ENCODE measurements around the gene S100A6.
"Not testable (repeated sequence)": the region's sequence is repeated elsewhere in the genome, so short reads cannot be mapped to it uniquely, and the experiment has no call there.

Gene S100A6

GRCh38 chr1:153563991-153564390 lies 28.2 kb upstream of the S100A6 start:
- no peak for DNase-seq

DNA sequence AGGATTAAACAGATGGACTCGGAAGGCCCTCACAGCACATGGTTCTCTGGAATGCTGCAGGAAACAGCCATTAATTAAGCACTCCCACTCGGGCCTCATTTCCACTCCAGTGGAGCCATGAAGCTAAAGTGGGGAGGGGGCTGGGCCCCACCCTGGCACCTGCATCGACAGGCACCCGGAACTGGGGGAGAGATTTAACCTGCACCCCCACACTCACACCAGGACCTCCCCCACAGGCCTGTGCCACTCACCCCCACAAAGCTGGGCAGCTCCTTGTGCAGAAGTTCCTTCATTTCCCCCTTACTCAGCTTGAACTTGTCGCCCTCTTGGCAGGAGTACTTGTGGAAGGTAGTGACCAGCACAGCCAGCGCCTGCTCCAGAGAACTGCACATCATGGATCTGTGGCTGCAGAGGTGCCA lies 27.7 kb upstream of the S100A6 start:
- DNase-seq: no peak

DNA sequence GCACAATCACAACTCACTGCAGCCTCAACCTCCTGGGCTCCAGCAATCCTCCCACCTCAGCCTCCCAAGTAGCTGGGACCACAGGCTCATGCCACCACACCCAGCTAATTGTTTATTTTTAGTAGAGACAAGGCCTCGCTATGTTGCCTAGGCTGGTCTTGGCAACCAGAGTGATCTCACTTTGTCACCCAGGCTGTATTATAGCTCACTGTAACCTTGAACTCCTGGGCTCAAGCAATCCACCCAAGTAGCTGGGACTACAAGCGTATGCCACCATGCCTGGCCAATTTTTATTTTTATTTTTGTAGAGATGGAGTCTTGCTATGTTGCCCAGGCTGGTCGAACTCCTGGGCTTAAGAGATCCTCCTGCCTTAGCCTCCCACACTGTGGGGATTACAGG lies 26.2 kb upstream of the S100A6 start:
- not testable (repeated sequence) for DNase-seq

DNA sequence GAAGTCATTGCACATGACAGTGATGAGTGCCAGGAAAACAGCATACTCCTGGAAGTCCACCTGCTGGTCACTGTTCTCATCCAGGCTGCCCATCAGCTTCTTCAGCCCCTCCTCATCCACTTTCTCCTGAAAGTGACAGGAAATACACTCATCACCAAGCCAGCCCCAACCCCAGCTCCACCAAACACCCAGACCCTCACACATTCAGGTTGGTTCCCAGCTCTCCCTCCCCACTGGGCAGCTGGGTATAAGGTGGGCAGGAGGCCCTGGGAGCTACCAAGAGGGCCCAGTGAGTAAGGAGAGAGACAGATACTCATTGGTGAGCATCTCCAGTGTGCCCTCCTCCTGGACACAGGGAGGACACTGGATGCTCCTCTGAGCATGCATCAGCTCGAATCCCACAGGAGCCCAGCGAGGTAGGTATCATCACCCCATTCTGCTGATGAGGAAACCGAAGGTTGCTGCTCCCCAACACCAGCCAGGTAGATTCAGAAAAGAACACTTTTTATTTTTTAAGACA lies 25.7 kb upstream of the S100A6 start:
- no peak for DNase-seq

DNA sequence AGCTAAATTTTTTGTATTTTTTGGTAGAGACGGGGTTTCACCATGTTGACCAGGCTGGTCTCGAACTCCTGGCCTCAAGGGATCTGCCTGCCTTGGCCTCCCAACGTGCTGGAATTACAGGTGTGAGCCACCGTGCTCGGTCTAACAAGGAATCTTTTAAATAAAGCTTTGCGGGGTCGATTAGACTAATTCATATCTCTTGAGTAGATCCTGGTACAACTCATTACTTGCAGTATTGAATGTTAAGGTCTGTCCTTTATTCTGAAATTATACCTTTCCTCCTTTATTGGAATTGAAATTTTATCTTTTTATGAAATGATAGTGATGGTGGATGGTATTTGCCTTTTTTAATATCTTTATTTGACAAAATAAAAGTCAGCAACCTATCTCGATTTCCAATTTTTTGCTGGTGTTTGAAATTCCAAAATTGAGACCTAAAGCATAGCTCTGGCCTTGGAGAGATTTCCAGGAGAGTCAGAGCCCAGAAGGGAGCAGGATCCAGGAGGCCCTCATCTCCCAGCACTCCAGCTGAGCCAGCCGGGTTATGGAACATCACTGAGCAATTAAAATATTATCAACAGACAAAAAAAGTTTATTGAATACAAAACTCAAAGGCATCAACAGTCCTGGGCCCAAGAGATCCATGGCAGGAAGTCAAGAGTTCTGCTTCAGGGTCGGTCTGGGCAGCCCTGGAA lies 25.1 kb upstream of the S100A6 start:
- DNase-seq: no peak

- no peak for DNase-seq
Observed at GRCh38 chr1:153560241-153560640, 24.4 kb upstream of the S100A6 start.

DNA sequence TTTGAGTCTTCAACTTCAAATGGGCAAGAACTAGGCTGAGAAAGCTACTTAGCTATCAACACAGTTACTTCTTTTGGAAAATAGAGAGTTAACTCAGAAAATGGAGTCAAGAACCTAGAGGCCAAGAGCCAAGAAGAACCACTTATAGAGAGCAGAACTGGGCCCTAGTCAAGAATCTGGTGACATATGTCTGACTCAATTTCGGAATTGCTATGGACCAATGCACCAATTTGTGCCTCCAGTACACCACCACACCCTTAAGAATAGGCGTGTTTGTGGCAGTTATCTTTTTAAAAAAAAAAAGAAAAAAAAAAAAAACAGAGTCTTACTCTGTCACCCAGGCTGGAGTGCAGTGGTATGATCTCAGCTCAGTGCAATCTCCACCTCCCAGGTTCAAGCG lies 22.1 kb upstream of the S100A6 start:
- no peak for DNase-seq

DNA sequence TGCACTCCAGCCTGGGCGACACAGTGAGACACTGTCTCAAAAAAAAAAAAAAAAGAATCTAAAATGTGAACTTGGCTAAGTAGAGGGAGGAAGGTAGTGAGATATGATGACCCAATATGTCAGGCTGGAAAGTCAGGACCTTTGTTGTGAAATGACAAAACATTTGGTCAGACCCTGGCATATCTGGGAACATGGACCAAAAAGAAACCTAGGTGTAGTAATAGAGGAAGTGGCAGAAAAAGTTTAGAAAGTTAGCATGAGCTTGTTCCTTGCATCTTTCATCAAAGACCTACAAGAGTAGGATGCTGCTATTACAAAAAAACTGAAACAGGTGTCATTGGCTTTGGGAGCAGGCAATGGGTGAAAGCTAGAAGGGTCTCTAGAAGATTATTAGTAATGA lies 20.6 kb upstream of the S100A6 start:
- DNase-seq: no peak

- no peak for DNase-seq
Observed at GRCh38 chr1:153553830-153554541, 18.2 kb upstream of the S100A6 start.

DNA sequence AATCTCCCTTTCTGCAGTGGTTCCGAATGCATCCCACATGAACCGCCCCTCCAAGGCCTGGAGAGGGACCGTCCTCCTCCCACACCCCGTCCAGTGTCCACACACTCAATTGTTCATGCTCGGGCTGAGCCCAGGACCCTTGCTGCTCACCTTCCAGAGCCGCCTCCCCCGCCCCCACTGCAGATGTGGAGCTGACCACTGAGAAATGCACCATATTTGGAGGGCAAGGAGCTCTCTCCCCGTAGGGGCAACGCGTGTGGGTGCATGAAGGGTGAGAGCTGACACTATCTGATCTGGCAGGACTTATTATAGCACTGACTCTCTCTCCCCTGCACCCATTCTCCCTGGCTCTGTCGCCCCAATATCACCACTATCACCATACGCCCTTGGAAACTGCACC lies 17.3 kb upstream of the S100A6 start:
- DNase-seq: no peak

DNA sequence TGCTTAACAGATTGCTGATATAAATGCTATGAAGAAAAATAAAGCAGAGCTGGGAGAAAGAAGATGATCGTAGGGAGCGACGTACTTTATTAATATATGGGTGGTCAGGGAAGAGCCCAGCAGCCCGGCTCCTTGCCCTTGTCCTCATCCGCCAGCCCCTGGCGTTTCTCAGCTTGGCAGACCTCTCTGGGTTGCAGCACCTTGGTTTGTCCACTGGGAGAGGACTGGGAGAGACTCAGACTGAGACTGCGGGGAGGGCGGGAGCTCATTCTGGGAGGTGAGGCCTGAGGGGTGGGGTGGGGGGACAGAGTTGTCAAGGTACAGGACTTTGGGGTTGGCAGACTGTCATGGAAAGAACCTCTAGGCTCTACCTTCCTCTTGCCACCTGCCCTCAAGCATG lies 16.5 kb upstream of the S100A6 start:
- DNase-seq: no peak

DNA sequence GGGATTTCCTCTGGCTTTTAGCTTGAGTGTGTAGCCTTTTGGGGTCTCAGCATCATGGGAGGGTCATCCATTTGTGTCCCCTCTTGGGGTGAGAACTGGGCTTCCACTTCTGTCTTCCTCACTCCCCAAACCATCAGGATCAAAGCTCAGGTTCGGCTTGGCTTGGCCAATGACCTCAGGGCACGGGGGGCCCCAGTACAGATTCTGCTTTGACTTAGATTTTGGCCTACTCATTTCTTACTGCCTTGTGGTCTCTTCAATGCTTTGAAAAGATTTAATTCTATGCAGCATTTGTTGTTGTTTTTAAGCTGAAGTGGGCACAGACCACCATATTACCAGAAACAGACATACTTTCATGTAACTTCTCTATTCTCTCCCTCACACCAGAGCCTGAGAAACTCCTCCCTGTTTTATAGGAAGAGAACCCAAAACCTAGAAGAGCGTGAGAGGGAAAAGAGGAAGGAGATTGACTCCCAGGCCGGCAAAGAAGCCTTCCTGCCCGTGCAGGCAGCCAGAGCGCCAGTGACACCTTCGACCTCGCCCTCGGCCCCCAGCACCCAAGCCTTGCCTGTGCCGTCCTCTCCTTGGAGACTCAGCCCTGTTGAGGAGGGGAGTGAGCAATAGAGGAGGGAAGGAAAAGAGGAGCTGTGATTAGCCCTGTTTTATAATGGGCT lies 15.2 kb upstream of the S100A6 start:
- DNase-seq: no peak

- no peak for DNase-seq
Observed at GRCh38 chr1:153550398-153550758, 14.6 kb upstream of the S100A6 start.

- no peak for DNase-seq
Observed at GRCh38 chr1:153549741-153550397, 14.1 kb upstream of the S100A6 start.

GRCh38 chr1:153548722-153549688 lies 13.2 kb upstream of the S100A6 start, which contains the start of gene S100A3:
Gene S100A3 (minus strand): TSS chr1:153549258. CDS start chr1:153548485, 773 bp downstream.
- peak; percentile 90 for DNase-seq

DNA sequence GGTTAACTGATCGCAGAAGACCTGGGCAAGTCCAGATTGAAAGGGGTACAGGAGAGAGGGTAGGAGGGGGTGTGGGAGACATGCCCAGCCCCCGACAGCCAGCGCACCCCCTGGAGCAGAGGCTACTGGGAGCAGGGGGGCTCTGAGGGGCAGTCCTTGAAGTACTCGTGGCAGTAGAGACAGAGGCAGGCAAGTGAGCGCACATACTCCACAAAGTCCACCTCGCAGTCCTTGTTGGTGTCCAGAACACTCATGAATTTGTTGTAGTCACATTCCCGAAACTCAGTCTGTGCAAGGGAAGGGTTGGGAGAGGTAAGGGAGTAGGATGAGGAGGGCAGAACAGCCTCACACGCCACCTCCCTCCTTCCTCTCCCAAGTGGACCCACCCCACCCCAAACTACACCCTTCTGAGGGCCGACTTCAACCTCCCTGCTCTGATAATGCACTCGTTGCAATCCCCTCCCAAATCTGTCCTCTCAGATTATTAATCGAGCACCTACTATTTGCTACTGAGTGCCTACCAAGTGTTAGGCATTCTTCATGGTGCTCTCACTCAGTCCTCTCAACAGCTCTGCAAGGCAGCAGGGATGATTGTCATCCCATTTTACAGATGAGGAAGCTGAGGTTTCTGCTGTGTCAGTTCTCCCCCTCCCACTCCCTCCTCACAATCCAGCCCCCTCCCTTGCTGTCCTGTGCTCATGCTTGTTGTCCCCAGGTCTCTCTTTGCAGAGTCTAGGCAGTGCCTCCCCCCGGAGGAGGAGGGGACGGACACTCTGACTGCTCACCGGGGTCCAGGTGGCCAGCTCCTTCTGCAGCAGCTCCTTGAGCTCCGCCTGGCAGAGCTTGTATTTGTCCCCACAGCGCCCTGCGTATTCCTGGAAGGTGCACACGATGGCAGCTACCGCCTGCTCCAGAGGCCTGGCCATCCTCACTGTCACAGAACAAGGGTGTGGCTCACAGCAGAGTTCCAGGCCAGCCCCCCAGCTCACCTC lies 12.1 kb upstream of the S100A6 start:
- DNase-seq: no peak

- DNase-seq: no peak
Observed at GRCh38 chr1:153546796-153547559, 11.2 kb upstream of the S100A6 start.

DNA sequence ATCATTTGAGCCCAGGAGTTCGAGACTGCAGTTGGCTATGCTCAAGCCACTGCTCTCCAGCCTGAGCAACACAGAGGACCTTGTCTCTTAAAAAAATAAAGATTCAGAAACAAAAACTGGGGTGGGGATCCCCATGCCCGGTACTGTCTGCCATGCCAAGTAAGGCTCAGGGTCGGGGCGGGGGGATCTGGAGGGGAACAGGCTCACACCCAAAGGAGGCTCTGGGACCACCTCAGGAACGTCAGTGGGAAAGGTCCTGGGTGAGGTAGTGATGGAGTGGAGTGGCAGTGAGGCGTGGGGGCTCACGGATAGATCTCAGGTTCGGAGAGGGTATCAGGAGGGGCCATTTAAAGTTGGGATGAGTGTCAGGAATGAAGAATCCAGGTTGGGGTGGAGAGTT lies 10.6 kb upstream of the S100A6 start:
- DNase-seq: no peak
